DOHH2 (cell line): ENCODE data around the gene CYSLTR2.

Source experiments
- CTCF ChIP-seq: fragments of 200-600 bp; sonication (generic); IDR thresholded peaks from one replicate; pipeline ENCODE4 v1.5.1; 2014; ENCODE audit warnings: antibody characterized with exemption, mild to moderate bottlenecking, low read depth, low read length; ENCODE audit not compliant: poor library complexity, severe bottlenecking
- EZH2phosphoT487 ChIP-seq: fragments of 200-600 bp; sonication (generic); IDR thresholded peaks from 2 replicates; pipeline ENCODE4 v1.6.1; 2017; ENCODE audit warnings: borderline replicate concordance, mild to moderate bottlenecking, antibody characterized with exemption, low read length, moderate library complexity, mixed read lengths

GRCh38 chr13:48728226-48728625 lies 74.5 kb downstream of the CYSLTR2 start:
- TF ChIP-seq CTCF (no peak), EZH2phosphoT487 (no peak)
